GM12891 (cell line): ENCODE measurements around the gene KIAA0586.

Source experiments
- POLR2A ChIP-seq: IDR thresholded peaks from 2 replicates; pipeline ENCODE4 v1.6.1; 2011; ENCODE audit warnings: low read depth, low read length, control low read depth
- POLR2AphosphoS5 ChIP-seq: IDR thresholded peaks from 2 replicates; pipeline ENCODE4 v1.6.1; 2011; ENCODE audit warnings: low read depth, low read length, control low read depth
- POU2F2 ChIP-seq: IDR thresholded peaks from 2 replicates; pipeline ENCODE4 v1.6.1; 2011; ENCODE audit warnings: low read depth, mild to moderate bottlenecking, control low read depth, low read length, moderate library complexity
- SPI1 ChIP-seq: IDR thresholded peaks from 2 replicates; pipeline ENCODE4 v1.6.1; 2011; ENCODE audit warnings: low read depth, low read length, control low read depth

- TF ChIP-seq POLR2A (no peak), POU2F2 (no peak), POLR2AphosphoS5 (no peak), SPI1 (no peak)
These were observed 37.9 kb downstream of the KIAA0586 start for GRCh38 chr14:58465421-58465820.
